Colonic mucosa (tissue), 4 donors: ENCODE data around the gene ROCK1. TPM values are rescaled to one million over a fixed set of nuclear protein-coding genes. Genes with fewer than 3 reads are reported as not detected.
"Not testable (repeated sequence)": the region's sequence is repeated elsewhere in the genome, so short reads cannot be mapped to it uniquely, and the experiment has no call there.

Source experiments
- DNase-seq: peaks from one replicate; pipeline ENCODE4 v3.0.0-alpha.2; 2020
- H3K27ac ChIP-seq: fragments of 200-600 bp; one replicate; pipeline ENCODE4 v1.8.0; 2021
- H3K27me3 ChIP-seq: fragments of 200-600 bp; one replicate; pipeline ENCODE4 v1.8.0; 2021
- H3K36me3 ChIP-seq: fragments of 200-600 bp; one replicate; pipeline ENCODE4 v1.8.0; 2021
- H3K4me1 ChIP-seq: fragments of 200-600 bp; one replicate; pipeline ENCODE4 v1.8.0; 2021; ENCODE audit warnings: mild to moderate bottlenecking
- H3K4me3 ChIP-seq: fragments of 200-600 bp; one replicate; pipeline ENCODE4 v1.8.0; 2021
- H3K9ac ChIP-seq, 2 donors: one replicate each; pipeline ENCODE4 v1.7.0; 2013; ENCODE audit warnings: control low read depth in 2 of 2, low read depth in 2 of 2, low read length in 2 of 2
- H3K9me3 ChIP-seq: fragments of 200-600 bp; one replicate; pipeline ENCODE4 v1.8.0; 2021
- CTCF ChIP-seq: fragments of 200-600 bp; IDR thresholded peaks from one replicate; pipeline ENCODE4 v1.8.0; 2022; ENCODE audit warnings: antibody characterized with exemption, mild to moderate bottlenecking
- intact Hi-C: fragments of 100-400 bp; cut with DNase I; formaldehyde crosslinking; loops from one replicate; pipeline ENCODE4 v1.14.1; 2022
- total RNA-seq, 2 donors: library from RNA; stranded (reverse); fragmentation: NEBNext Ultra II Directional in 1 of 2; extraction: Animal tissue kit (Norgen Biotek cat#: 25700) in 1 of 2; gene quantifications; one replicate each; pipeline ENCODE4 v1.2.1, GENCODE V29; 2021
- donor health status: healthy.
- donor health status: DM: no; HTN: no; CAD: no.
- donor health status: DM: no; HTN: no; CAD: no.

ROCK1 gene
- total RNA-seq, 2 donors from 2014 or later, result 28.9 to 39.5 TPM

GRCh38 chr18:21038201-21038600 lies 73.4 kb downstream of the ROCK1 start:
- H3K4me1 ChIP-seq, result no peaks in the 10 kb centered on the region
- H3K9me3 ChIP-seq, result no peaks in the 10 kb centered on the region
- TF ChIP-seq CTCF, result no peak
- no peak overlapping the region for H3K27ac ChIP-seq
- DNase-seq, result no peak
- intact Hi-C loops, result no loop called here
- no peak overlapping the region for H3K9ac ChIP-seq
- H3K4me3 ChIP-seq, result no peak overlapping the region
- no peaks in the 10 kb centered on the region for H3K27me3 ChIP-seq
- H3K36me3 ChIP-seq, result no peaks in the 10 kb centered on the region

GRCh38 chr18:21031845-21032244 lies 79.8 kb downstream of the ROCK1 start:
- intact Hi-C loops, result no loop called here

GRCh38 chr18:21018257-21018656 lies 93.4 kb downstream of the ROCK1 start:
- DNase-seq, H3K27ac ChIP-seq, H3K4me1 ChIP-seq, H3K27me3 ChIP-seq, intact Hi-C loops, H3K9me3 ChIP-seq, H3K4me3 ChIP-seq, H3K36me3 ChIP-seq, H3K9ac ChIP-seq: not testable (repeated sequence)

More at GRCh38 chr18:21031845-21032244, 79.8 kb downstream of the ROCK1 start:
- DNase-seq, result no peak
- Histone ChIP-seq H3K9ac (no peak overlapping the region), H3K36me3 (no peaks in the 10 kb centered on the region), H3K27ac (no peak overlapping the region), H3K4me1 (no peaks in the 10 kb centered on the region), H3K4me3 (no peak overlapping the region), H3K27me3 (no peaks in the 10 kb centered on the region), H3K9me3 (no peaks in the 10 kb centered on the region)
- no peak for TF ChIP-seq CTCF

GRCh38 chr18:21012308-21012707 lies 99.3 kb downstream of the ROCK1 start:
- Histone ChIP-seq H3K4me1 (no peaks in the 10 kb centered on the region), H3K9me3 (no peaks in the 10 kb centered on the region), H3K27me3 (no peaks in the 10 kb centered on the region), H3K9ac (no peak overlapping the region), H3K36me3 (peaks cover 4% of the 10 kb centered on the region), H3K4me3 (no peak overlapping the region), H3K27ac (no peak overlapping the region)
- intact Hi-C loops, result no loop called here
- no peak for DNase-seq
- no peak for TF ChIP-seq CTCF

GRCh38 chr18:21004726-21005125 lies 106.9 kb downstream of the ROCK1 start:
- Histone ChIP-seq H3K4me1 (no peaks in the 10 kb centered on the region), H3K27me3 (no peaks in the 10 kb centered on the region), H3K27ac (no peak overlapping the region), H3K36me3 (peaks cover 8% of the 10 kb centered on the region), H3K9me3 (no peaks in the 10 kb centered on the region), H3K4me3 (no peak overlapping the region), H3K9ac (no peak overlapping the region)
- no peak for TF ChIP-seq CTCF
- intact Hi-C loops, result no loop called here
- no peak for DNase-seq

GRCh38 chr18:21000667-21001066 lies 110.9 kb downstream of the ROCK1 start:
- H3K36me3 ChIP-seq, result peaks cover 3% of the 10 kb centered on the region
- H3K4me3 ChIP-seq, result no peak overlapping the region
- H3K27ac ChIP-seq, result no peak overlapping the region
- H3K9ac ChIP-seq, result no peak overlapping the region
- H3K27me3 ChIP-seq, result no peaks in the 10 kb centered on the region
- no peak for DNase-seq
- TF ChIP-seq CTCF, result no peak
- no peaks in the 10 kb centered on the region for H3K9me3 ChIP-seq
- H3K4me1 ChIP-seq, result no peaks in the 10 kb centered on the region
- intact Hi-C loops, result no loop called here
